ENCODE measurements around the gene AGAP9.
"Not testable (repeated sequence)": the region's sequence is repeated elsewhere in the genome, so short reads cannot be mapped to it uniquely, and the experiment has no call there.

The AGAP9 gene

DNA sequence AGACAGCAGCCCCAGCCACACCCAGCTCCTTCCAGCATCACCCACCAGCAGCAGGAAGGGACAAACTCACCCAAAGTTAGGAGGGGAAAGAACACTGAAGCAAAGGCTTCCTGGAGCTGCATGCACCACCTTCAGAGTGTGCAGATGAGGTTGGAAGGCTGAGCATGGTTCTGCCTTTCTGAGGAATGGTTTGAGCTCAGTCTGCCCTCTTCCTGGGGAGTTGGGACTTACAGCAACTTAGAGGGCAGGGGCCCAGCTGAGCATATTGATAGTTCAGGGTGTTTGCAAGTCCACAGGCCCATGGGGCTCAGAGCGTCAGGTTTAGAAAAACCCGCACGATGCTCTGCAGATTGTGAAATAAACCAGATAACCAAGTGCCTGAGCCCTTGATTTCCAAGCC, 43.3 kb downstream of the AGAP9 start:
- H3K36me3 Mint-ChIP-seq (ENCODE audit: insufficient read depth); H3K9me3 Mint-ChIP-seq; DNase-seq; H3K4me3 Mint-ChIP-seq; H3K27ac Mint-ChIP-seq; ATAC-seq (replicated peaks); H3K4me1 Mint-ChIP-seq (ENCODE audit: low read depth in 2 of 2); H3K27me3 Mint-ChIP-seq: not testable (repeated sequence)

DNA sequence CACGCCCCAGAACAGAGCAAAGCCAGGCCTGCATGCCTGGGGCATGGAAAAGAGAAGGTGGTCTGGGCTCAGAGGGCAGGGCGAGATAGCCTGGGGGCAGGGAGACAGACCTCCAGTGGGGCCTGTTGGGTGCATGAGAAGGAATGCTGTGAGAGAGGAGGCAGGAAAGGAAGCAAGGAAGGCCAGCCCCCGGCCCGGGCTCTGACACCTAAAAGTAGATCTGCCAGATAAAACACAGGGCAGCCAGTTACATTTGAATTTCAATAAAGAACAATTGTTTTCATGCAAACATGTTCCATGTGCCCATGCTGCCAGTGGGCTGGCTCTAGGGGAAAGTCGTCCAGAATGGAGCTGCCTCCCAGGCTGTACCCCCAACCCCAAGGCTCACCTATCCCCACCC, 45.3 kb downstream of the AGAP9 start:
- not testable (repeated sequence) for H3K4me1 Mint-ChIP-seq (ENCODE audit: low read depth in 2 of 2); H3K27me3 Mint-ChIP-seq; H3K36me3 Mint-ChIP-seq (ENCODE audit: insufficient read depth); DNase-seq; H3K4me3 Mint-ChIP-seq; H3K27ac Mint-ChIP-seq; ATAC-seq (replicated peaks); H3K9me3 Mint-ChIP-seq

- H3K4me3 Mint-ChIP-seq; ATAC-seq (replicated peaks); DNase-seq; H3K27ac Mint-ChIP-seq; H3K4me1 Mint-ChIP-seq (ENCODE audit: low read depth in 2 of 2); H3K36me3 Mint-ChIP-seq (ENCODE audit: insufficient read depth); H3K9me3 Mint-ChIP-seq; H3K27me3 Mint-ChIP-seq: not testable (repeated sequence)
Observed at GRCh38 chr10:47477078-47477477, 46.4 kb downstream of the AGAP9 start.

DNA sequence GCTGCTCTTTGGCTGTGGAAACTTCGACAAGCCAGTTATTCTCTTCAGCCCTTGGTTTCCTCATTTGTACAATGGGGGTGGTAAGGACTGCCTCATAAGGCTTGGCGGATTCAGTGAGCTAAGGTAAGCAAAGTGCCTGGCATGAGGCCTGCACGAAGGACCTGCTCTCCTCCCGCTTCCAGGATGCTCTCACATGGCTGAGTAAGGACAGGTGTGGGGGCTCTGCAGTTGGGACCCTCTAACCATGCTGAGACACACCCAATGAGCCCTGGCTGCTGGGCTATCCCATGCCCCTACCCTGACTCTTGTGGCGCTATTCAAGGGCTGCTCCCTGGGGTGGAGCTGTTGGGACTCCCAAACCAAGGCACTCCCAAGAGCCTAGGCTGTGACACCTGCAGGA, 48.3 kb downstream of the AGAP9 start:
- not testable (repeated sequence) for H3K9me3 Mint-ChIP-seq; H3K27ac Mint-ChIP-seq; H3K4me3 Mint-ChIP-seq; H3K4me1 Mint-ChIP-seq (ENCODE audit: low read depth in 2 of 2); ATAC-seq (replicated peaks); H3K27me3 Mint-ChIP-seq; DNase-seq; H3K36me3 Mint-ChIP-seq (ENCODE audit: insufficient read depth)

DNA sequence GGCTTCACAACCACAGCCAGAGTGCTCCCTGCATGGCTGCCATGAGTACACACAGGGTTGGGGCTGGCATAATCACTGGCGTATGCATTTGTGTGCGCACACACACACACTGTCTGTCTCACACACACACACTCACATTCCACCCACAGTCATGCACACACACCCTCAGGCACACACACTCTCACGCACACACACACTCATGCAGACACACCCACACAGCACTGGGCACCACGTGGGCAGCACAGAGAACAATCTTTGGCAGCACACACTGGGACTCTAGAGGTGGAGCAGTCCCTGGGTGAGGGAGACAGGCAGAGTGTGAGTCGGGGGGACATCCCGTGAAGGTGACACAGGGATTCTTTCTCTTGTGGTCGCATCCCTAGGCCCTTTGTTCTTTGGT, 49.9 kb downstream of the AGAP9 start:
- not testable (repeated sequence) for H3K9me3 Mint-ChIP-seq; H3K4me1 Mint-ChIP-seq (ENCODE audit: low read depth in 2 of 2); H3K4me3 Mint-ChIP-seq; H3K27ac Mint-ChIP-seq; ATAC-seq (replicated peaks); DNase-seq; H3K27me3 Mint-ChIP-seq; H3K36me3 Mint-ChIP-seq (ENCODE audit: insufficient read depth)

GRCh38 chr10:47472647-47473046, 50.8 kb downstream of the AGAP9 start:
- H3K4me3 Mint-ChIP-seq; H3K27ac Mint-ChIP-seq; DNase-seq; H3K27me3 Mint-ChIP-seq; H3K36me3 Mint-ChIP-seq (ENCODE audit: insufficient read depth); H3K4me1 Mint-ChIP-seq (ENCODE audit: low read depth in 2 of 2); ATAC-seq (replicated peaks); H3K9me3 Mint-ChIP-seq: not testable (repeated sequence)

DNA sequence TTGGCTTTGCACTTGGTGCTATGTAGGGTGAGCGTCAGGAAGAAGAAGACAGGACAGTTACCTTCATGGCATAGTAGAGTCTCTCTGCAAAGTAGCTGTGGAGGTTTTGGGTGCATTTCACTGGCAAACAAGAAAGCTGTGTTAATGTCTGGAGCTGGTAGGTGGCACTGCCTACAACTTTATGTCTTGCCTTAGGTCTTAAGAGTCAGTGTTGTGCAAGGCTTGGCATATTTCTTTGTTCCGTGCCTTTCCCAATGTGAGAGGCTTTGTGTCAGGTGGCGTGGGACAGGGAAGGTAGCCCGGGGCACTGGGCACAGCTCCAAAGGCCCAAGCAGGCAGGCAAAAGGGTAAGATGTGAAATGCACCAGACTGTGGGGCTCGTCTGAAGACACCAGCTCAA, 51.4 kb downstream of the AGAP9 start:
- H3K36me3 Mint-ChIP-seq (ENCODE audit: insufficient read depth); H3K4me1 Mint-ChIP-seq (ENCODE audit: low read depth in 2 of 2); H3K9me3 Mint-ChIP-seq; H3K27ac Mint-ChIP-seq; H3K27me3 Mint-ChIP-seq; DNase-seq; H3K4me3 Mint-ChIP-seq; ATAC-seq (replicated peaks): not testable (repeated sequence)

- H3K9me3 Mint-ChIP-seq; ATAC-seq (replicated peaks); H3K4me1 Mint-ChIP-seq (ENCODE audit: low read depth in 2 of 2); H3K36me3 Mint-ChIP-seq (ENCODE audit: insufficient read depth); H3K27me3 Mint-ChIP-seq; DNase-seq; H3K27ac Mint-ChIP-seq; H3K4me3 Mint-ChIP-seq: not testable (repeated sequence)
Observed at GRCh38 chr10:47468731-47469528, 54.5 kb downstream of the AGAP9 start.

- ATAC-seq (replicated peaks); H3K27ac Mint-ChIP-seq; H3K27me3 Mint-ChIP-seq; H3K36me3 Mint-ChIP-seq (ENCODE audit: insufficient read depth); H3K9me3 Mint-ChIP-seq; DNase-seq; H3K4me3 Mint-ChIP-seq; H3K4me1 Mint-ChIP-seq (ENCODE audit: low read depth in 2 of 2): not testable (repeated sequence)
Observed at GRCh38 chr10:47467957-47468356, 55.5 kb downstream of the AGAP9 start.

GRCh38 chr10:47467458-47467857, 56.0 kb downstream of the AGAP9 start:
- not testable (repeated sequence) for H3K27me3 Mint-ChIP-seq; H3K9me3 Mint-ChIP-seq; DNase-seq; H3K4me1 Mint-ChIP-seq (ENCODE audit: low read depth in 2 of 2); ATAC-seq (replicated peaks); H3K27ac Mint-ChIP-seq; H3K36me3 Mint-ChIP-seq (ENCODE audit: insufficient read depth); H3K4me3 Mint-ChIP-seq

- H3K36me3 Mint-ChIP-seq (ENCODE audit: insufficient read depth): not testable (repeated sequence)
Observed at GRCh38 chr10:47465216-47465917, 58.1 kb downstream of the AGAP9 start.

GRCh38 chr10:47462577-47463358, 60.7 kb downstream of the AGAP9 start:
- not testable (repeated sequence) for H3K9me3 Mint-ChIP-seq; H3K4me3 Mint-ChIP-seq; H3K27ac Mint-ChIP-seq; ATAC-seq (replicated peaks); DNase-seq; H3K36me3 Mint-ChIP-seq (ENCODE audit: insufficient read depth); H3K4me1 Mint-ChIP-seq (ENCODE audit: low read depth in 2 of 2)
- H3K27me3 Mint-ChIP-seq: peaks cover 6 to 13% of the 10 kb centered on the region in 2 donors

More at GRCh38 chr10:47465216-47465917, 58.1 kb downstream of the AGAP9 start:
- H3K27me3 Mint-ChIP-seq; ATAC-seq (replicated peaks); H3K4me1 Mint-ChIP-seq (ENCODE audit: low read depth in 2 of 2); H3K27ac Mint-ChIP-seq; DNase-seq; H3K9me3 Mint-ChIP-seq; H3K4me3 Mint-ChIP-seq: not testable (repeated sequence)

DNA sequence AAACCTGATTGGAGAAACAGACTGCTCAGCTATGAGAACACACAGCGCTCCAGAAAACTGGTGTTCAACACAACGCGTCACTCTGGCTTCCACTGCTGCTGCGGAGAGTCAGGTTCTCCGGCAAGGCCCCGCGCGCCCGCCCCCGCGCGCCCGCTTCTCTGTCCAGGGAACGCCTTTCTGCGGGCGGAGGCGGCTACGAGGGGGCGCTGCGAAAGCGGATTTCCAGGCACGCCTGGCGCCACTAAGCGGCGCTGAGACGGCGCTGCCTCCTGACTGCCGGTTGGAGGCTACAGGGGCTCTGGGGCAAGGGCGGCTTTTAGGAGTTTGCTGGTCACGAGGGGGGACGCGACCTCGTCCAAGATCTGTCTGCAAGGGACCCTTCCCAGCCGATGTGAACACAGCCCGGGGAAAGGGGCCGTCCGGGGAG, 62.2 kb downstream of the AGAP9 start:
- peak; percentile 39 for ATAC-seq (replicated peaks)
- H3K27ac Mint-ChIP-seq; H3K36me3 Mint-ChIP-seq (ENCODE audit: insufficient read depth); DNase-seq; H3K4me1 Mint-ChIP-seq (ENCODE audit: low read depth in 2 of 2); H3K9me3 Mint-ChIP-seq; H3K4me3 Mint-ChIP-seq: not testable (repeated sequence)
- peaks cover 6 to 25% of the 10 kb centered on the region in 2 donors for H3K27me3 Mint-ChIP-seq
